Loucy (cell line): ENCODE measurements around the gene BAIAP2L1.
"Not testable (repeated sequence)": the region's sequence is repeated elsewhere in the genome, so short reads cannot be mapped to it uniquely, and the experiment has no call there.

ENCODE experiments used
- H2AFZ ChIP-seq: fragments of 200-600 bp; sonication (generic); 2 replicates; pipeline ENCODE4 v1.6.0; 2016; ENCODE audit warnings: antibody characterized with exemption, mild to moderate bottlenecking, low read length, moderate library complexity
- H3F3A ChIP-seq: fragments of 200-600 bp; 2 replicates; pipeline ENCODE4 v1.6.0; 2016; ENCODE audit warnings: antibody characterized with exemption, low read depth, mild to moderate bottlenecking
- H3K27me3 ChIP-seq: fragments of 200-600 bp; sonication (generic); 2 replicates; pipeline ENCODE4 v1.6.1; 2014; ENCODE audit warnings: low read length, mild to moderate bottlenecking; ENCODE audit not compliant: insufficient read depth, poor library complexity, severe bottlenecking
- H3K36me3 ChIP-seq: fragments of 200-600 bp; sonication (generic); 2 replicates; pipeline ENCODE4 v1.6.1; 2016; ENCODE audit warnings: low read length; ENCODE audit not compliant: insufficient read depth
- H3K4me1 ChIP-seq: fragments of 200-600 bp; sonication (generic); 2 replicates; pipeline ENCODE4 v1.5.1; 2014; ENCODE audit warnings: low read length, mild to moderate bottlenecking; ENCODE audit not compliant: insufficient read depth, poor library complexity, severe bottlenecking
- H3K4me2 ChIP-seq: fragments of 200-600 bp; sonication (generic); 2 replicates; pipeline ENCODE4 v1.6.0; 2014; ENCODE audit warnings: antibody characterized with exemption, low read length, low read depth, mild to moderate bottlenecking; ENCODE audit not compliant: poor library complexity, severe bottlenecking
- H3K4me3 ChIP-seq: fragments of 200-600 bp; sonication (generic); 2 replicates; pipeline ENCODE4 v1.5.1; 2014; ENCODE audit warnings: low read length, mild to moderate bottlenecking, mixed read lengths; ENCODE audit not compliant: poor library complexity, severe bottlenecking
- H3K79me2 ChIP-seq: fragments of 200-600 bp; sonication (generic); 2 replicates; pipeline ENCODE4 v1.6.1; 2014; ENCODE audit warnings: low read length; ENCODE audit not compliant: insufficient read depth
- H3K9ac ChIP-seq: fragments of 200-600 bp; sonication (generic); 2 replicates; pipeline ENCODE4 v1.6.0; 2014; ENCODE audit warnings: mild to moderate bottlenecking, low read depth, low read length, moderate library complexity; ENCODE audit not compliant: poor library complexity, severe bottlenecking
- H3K9me2 ChIP-seq: fragments of 200-600 bp; sonication (generic); replicated peaks from 2 replicates; pipeline ENCODE4 v1.6.1; 2016; ENCODE audit warnings: low read depth, low read length, mixed read lengths
- H3K9me3 ChIP-seq: fragments of 200-600 bp; sonication (generic); 2 replicates; pipeline ENCODE4 v1.6.1; 2014; ENCODE audit warnings: mild to moderate bottlenecking, antibody characterized with exemption, low read length, low read depth; ENCODE audit not compliant: insufficient read depth
- H4K20me1 ChIP-seq: fragments of 200-600 bp; sonication (generic); 2 replicates; pipeline ENCODE4 v1.6.0; 2014; ENCODE audit warnings: antibody characterized with exemption, low read length, mild to moderate bottlenecking; ENCODE audit not compliant: insufficient read depth, poor library complexity, severe bottlenecking
- EZH2phosphoT487 ChIP-seq: fragments of 200-600 bp; IDR thresholded peaks from 2 replicates; pipeline ENCODE4 v1.6.1; 2018; ENCODE audit warnings: antibody characterized with exemption, mild to moderate bottlenecking, moderate library complexity, borderline replicate concordance
- TF ChIP-seq, protein P1 (sequence below): fragments of 200-600 bp; sonication (generic); conservative IDR thresholded peaks from 2 replicates; pipeline ENCODE4 v1.5.1; 2014; ENCODE audit warnings: mild to moderate bottlenecking, antibody characterized with exemption, low read length

Gene BAIAP2L1

DNA sequence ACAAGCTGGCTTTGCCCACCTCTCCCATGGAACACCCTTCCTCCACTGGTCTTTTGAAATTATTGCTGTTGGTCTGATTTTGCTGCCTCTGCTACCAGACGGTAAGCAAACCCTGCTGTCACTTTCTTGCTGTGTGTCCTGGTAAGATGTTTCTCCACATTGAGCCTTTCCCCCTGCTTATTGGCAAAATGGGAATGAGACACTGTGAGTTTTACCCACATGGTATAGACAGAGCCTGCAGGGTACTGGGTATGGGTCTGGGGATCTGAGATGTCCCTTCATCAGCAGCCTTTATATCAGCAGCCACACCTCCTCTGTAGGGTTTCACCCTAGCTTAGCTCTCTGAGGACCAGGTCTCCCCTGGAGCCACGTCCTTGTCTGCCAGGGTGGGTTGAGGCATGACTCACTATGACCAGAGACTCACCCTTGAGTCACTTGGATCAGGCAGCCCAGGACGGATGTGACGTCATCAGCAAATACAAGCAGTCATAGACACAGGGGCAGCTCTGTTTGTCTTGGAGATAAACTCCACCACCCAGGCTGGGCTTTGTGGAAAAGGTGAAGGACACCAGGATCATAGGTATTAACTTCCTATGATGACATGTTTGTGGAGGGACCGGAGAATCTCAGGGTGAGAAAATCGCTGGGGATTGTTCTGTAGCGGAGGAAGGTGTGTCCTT, 17.9 kb upstream of the BAIAP2L1 start:
- Histone ChIP-seq H3K9ac (no peak overlapping the region), H3K9me2 (no peaks in the 10 kb centered on the region), H3K36me3 (no peaks in the 10 kb centered on the region), H3K9me3 (no peaks in the 10 kb centered on the region), H4K20me1 (no peaks in the 10 kb centered on the region), H3F3A (no peaks in the 10 kb centered on the region), H2AFZ (no peak overlapping the region), H3K4me3 (no peak overlapping the region), H3K4me1 (no peaks in the 10 kb centered on the region), H3K4me2 (no peak overlapping the region), H3K79me2 (no peaks in the 10 kb centered on the region), H3K27me3 (no peaks in the 10 kb centered on the region)
- TF ChIP-seq, protein P1, sequence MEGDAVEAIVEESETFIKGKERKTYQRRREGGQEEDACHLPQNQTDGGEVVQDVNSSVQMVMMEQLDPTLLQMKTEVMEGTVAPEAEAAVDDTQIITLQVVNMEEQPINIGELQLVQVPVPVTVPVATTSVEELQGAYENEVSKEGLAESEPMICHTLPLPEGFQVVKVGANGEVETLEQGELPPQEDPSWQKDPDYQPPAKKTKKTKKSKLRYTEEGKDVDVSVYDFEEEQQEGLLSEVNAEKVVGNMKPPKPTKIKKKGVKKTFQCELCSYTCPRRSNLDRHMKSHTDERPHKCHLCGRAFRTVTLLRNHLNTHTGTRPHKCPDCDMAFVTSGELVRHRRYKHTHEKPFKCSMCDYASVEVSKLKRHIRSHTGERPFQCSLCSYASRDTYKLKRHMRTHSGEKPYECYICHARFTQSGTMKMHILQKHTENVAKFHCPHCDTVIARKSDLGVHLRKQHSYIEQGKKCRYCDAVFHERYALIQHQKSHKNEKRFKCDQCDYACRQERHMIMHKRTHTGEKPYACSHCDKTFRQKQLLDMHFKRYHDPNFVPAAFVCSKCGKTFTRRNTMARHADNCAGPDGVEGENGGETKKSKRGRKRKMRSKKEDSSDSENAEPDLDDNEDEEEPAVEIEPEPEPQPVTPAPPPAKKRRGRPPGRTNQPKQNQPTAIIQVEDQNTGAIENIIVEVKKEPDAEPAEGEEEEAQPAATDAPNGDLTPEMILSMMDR = no peak
- no peak for TF ChIP-seq EZH2phosphoT487

DNA sequence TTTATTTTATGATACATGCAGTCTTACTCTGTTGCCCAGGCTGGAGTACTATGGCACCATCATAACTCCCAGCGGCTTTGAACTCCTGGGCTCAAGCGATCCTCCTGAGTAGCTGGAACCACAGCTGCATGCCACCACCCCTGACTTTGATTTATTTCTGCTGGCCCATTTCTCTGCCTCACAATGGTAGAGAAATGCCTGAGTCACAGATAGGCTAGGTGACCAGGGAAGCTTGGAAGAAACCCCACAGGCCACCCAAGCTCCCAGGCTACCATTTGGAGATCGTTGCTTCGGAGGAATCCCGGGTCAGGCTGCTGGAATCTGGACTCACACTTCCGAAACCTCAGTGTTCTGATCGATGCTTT, 17.4 kb upstream of the BAIAP2L1 start:
- Histone ChIP-seq H3K4me2 (no peak overlapping the region), H3K4me3 (no peak overlapping the region), H3K9me2 (no peaks in the 10 kb centered on the region), H3F3A (no peaks in the 10 kb centered on the region), H2AFZ (no peak overlapping the region), H3K36me3 (no peaks in the 10 kb centered on the region), H3K79me2 (no peaks in the 10 kb centered on the region), H3K9ac (no peak overlapping the region), H3K9me3 (no peaks in the 10 kb centered on the region), H4K20me1 (no peaks in the 10 kb centered on the region), H3K4me1 (no peaks in the 10 kb centered on the region), H3K27me3 (no peaks in the 10 kb centered on the region)
- no peak for TF ChIP-seq EZH2phosphoT487
- TF ChIP-seq, protein P1 = no peak

DNA sequence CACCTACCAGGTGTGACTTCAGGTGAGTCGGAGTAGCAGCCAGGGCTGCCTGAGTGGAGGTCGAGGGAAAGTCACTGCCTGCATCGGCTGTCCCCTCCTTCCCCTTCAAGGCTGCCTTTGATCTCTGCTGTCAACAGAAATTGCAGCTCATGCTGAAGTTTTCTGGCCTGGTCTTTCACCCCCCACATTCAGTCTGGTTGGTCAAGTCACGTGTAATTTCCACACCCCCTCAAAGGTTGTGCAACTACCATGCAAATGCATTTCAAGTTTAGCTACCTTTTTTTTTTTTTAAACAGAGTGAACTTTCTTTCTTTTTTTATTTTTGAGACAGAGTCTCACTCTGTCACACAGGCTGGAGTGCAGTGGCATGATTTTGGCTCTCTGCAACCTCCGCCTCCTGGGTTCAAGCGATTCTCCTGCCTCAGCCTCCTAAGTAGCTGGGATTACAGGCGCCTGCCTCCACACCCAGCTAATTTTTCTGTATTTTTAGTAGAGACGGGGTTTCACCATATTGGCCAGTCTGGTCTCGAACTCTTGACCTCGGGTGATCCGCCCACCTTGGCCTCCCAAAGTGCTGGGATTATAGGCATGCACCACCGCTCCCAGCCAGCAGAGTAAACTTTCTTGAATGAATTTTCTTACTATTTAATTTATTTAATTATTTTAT, 16.8 kb upstream of the BAIAP2L1 start:
- H3K4me3 ChIP-seq, H2AFZ ChIP-seq, H3K9ac ChIP-seq, H3F3A ChIP-seq, H3K9me2 ChIP-seq, H3K36me3 ChIP-seq, H3K4me1 ChIP-seq, H3K27me3 ChIP-seq, H3K79me2 ChIP-seq, H3K9me3 ChIP-seq, H4K20me1 ChIP-seq, H3K4me2 ChIP-seq: not testable (repeated sequence)
